BE2C (cell line): ENCODE results near the gene ZNF567. TPM values are rescaled to one million over a fixed set of nuclear protein-coding genes. Genes with fewer than 3 reads are reported as not detected.

ENCODE experiments used
- DNase-seq: peaks from one replicate; pipeline ENCODE4 v3.0.0-alpha.2; 2020
- H3K27me3 ChIP-seq: fragments of 250-450 bp; sonication (Bioruptor Pico); 2 replicates; pipeline ENCODE4 v1.5.1; 2020; ENCODE audit warnings: mild to moderate bottlenecking
- H3K36me3 ChIP-seq: fragments of 250-450 bp; sonication (Bioruptor Pico); 2 replicates; pipeline ENCODE4 v1.5.1; 2020; ENCODE audit warnings: mild to moderate bottlenecking
- H3K4me1 ChIP-seq: fragments of 250-450 bp; sonication (Bioruptor Pico); 2 replicates; pipeline ENCODE4 v1.5.1; 2020
- H3K4me3 ChIP-seq: 2 replicates; pipeline ENCODE4 v1.5.1; 2011; ENCODE audit warnings: low read depth, low read length
- H3K9me3 ChIP-seq: fragments of 250-450 bp; sonication (Bioruptor Pico); 2 replicates; pipeline ENCODE4 v1.5.1; 2020
- CTCF ChIP-seq: IDR thresholded peaks from 2 replicates; pipeline ENCODE4 v1.5.1; 2012; ENCODE audit warnings: mild to moderate bottlenecking, low read depth, low read length
- polyA plus RNA-seq: library from polyadenylated mRNA; unstranded; fragments of >200 nt; gene quantifications from one replicate; pipeline ENCODE4 v1.2.1, GENCODE V29; 2012; ENCODE audit warnings: low read depth, missing spikeins; ENCODE audit not compliant: insufficient read length, insufficient read depth

ZNF567 gene
- 5.9 TPM for polyA plus RNA-seq

DNA sequence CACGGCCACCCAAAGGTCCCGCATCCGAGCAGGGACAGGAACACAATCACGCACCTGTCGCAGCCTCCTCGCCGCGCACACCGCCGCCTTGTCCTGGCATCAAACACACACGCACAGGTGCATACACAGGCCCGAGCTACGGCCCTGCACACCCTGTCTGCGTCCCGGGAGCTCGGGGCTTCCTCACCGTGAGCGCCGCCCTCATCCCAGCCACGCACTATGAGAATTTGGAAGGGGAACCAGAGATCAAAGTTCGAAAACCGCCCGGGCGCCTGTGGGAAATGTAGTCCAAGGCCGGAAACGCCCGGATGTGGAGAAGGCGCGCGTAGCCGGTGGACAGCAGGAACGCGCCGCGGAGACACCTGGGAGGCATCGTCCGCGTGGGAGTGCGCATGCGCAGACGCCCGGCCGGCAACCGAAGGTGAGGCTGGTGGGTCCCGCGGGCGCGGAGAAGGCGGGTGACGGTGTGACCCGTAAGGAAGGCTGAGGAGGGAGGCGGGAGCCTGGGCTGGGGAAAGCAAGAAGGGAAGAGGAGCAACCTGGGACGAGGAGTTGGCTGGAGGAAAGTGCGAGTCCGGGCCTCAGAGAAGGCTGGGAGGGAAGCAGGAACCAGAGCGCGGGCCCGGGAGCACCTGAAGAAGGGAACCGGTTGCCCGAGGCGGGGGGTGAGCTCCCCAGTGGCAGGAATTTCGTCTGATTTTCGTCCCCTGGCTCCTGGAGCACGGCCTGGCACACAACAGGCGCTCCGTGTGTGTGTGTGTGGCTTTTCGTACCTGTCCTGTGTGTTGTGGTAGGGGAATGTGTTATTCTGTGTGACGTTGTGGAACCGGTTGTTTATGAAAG lies at the start of gene ZNF567:
ZNF567 (plus strand) TSS at position 399 of the 843 bp plus-strand sequence. CDS start 7,256 bp downstream, outside the sequence.
- Histone ChIP-seq H3K36me3 (peaks cover 31% of the 10 kb centered on the region), H3K9me3 (no peaks in the 10 kb centered on the region; the same call in 1 of the 2 replicates), H3K4me1 (no peaks in the 10 kb centered on the region; the same call in 1 of the 2 replicates), H3K27me3 (no peaks in the 10 kb centered on the region), H3K4me3 (peak within 1 kb of the TSS; percentile 80)
- DNase-seq = peak; percentile 97
- no peak for TF ChIP-seq CTCF

DNA sequence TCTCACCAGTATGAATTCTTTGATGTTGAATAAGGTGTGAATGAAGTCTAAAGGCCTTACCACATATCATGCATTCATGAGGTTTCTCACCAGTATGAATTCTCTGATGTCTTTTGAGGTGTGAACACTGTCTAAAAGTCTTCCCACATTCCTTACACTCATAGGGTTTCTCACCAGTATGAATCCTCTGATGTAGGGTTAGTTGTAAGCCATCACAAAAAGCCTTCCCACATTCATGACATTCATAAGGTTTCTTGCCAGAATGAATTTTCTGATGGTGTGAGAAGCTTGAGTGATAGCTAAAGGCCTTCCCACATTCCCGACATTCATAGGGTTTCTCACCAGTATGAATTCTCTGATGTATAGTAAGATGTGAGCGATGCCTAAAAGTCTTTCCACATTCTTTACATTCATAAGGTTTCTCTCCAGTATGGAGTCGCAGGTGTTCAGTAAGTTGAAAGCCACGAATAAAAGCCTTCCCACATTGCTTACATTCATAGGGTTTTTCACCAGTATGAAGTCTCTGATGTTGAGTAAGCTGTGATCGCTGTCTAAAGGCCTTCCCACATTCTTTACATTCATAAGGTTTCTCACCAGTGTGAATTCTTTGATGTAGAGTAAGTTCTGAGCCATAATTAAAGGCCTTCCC lies 48.4 kb upstream of the ZNF567 start:
- no peak for TF ChIP-seq CTCF
- DNase-seq = no peak
- Histone ChIP-seq H3K36me3 (no peaks in the 10 kb centered on the region), H3K9me3 (peaks cover 5% of the 10 kb centered on the region), H3K4me3 (no peak overlapping the region), H3K27me3 (no peaks in the 10 kb centered on the region), H3K4me1 (no peaks in the 10 kb centered on the region)

DNA sequence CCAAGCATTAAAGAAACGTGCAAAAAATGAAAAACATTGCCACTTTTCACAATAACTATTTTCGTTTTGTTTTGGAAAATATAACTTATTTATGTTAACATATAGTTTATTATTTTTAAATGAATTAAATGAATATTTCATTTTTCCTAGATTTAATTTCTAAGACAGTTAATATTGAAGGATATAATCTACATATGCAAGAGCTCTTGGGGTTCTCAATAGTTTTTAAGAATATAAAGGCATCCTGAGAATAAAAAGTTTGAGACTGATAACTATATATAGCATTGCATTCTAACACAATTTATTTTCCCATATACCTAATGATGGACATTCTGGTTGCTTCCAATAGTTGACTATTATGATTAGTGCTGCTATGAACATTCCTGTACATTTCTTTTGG lies 40.7 kb upstream of the ZNF567 start:
- Histone ChIP-seq H3K4me1 (no peaks in the 10 kb centered on the region), H3K27me3 (no peaks in the 10 kb centered on the region), H3K36me3 (peaks cover 3% of the 10 kb centered on the region), H3K4me3 (no peak overlapping the region), H3K9me3 (no peaks in the 10 kb centered on the region; the same call in 1 of the 2 replicates)
- TF ChIP-seq CTCF = no peak
- no peak for DNase-seq

GRCh38 chr19:36652958-36653357 lies 34.5 kb upstream of the ZNF567 start:
- Histone ChIP-seq H3K27me3 (no peaks in the 10 kb centered on the region), H3K4me1 (no peaks in the 10 kb centered on the region), H3K4me3 (no peak overlapping the region), H3K36me3 (peaks cover 25% of the 10 kb centered on the region), H3K9me3 (no peaks in the 10 kb centered on the region)
- DNase-seq = no peak
- TF ChIP-seq CTCF = no peak

DNA sequence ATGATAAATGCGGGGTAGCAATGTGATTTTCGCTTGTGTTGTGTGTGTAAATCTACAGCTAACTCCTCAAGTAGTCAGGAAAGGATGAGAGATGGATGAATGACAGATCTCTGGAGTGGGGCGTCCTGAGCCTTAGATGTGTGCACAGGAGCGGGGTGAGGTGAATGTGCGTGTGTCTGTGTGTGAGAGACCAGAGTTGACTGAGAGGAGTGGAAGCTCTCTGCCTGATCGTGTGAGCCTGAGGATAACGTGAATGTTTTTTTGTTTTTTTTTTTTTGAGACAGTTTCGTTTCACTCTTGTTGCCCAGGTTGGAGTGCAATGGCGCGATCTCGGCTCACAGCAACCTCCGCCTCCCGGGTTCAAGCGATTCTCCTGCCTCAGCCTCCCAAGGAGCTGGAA lies 21.6 kb upstream of the ZNF567 start:
- Histone ChIP-seq H3K27me3 (no peaks in the 10 kb centered on the region), H3K4me3 (peak overlapping the region; percentile 97), H3K36me3 (no peaks in the 10 kb centered on the region), H3K4me1 (no peaks in the 10 kb centered on the region), H3K9me3 (no peaks in the 10 kb centered on the region)
- no peak for TF ChIP-seq CTCF
- DNase-seq = no peak

DNA sequence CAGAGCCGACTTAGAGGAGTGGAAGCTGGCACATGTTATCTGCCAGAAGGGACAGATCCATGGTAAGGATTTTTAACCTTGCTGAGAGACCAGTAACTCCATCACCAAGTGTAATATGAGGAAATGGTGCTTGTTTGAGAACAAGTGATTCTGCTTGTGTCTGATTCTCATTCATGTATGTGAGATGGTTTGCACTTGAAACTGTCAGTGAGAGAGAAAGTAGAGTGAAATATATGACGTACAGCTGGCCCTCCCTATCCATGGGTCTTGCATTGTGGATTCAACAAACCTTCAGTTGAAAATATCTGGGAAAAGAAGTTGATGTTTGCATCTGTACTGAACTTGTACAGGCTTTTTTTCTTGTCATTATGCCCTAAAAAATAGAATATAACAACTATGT lies 18.8 kb upstream of the ZNF567 start:
- Histone ChIP-seq H3K4me3 (no peak overlapping the region), H3K36me3 (no peaks in the 10 kb centered on the region; the same call in 1 of the 2 replicates), H3K27me3 (no peaks in the 10 kb centered on the region), H3K4me1 (no peaks in the 10 kb centered on the region), H3K9me3 (no peaks in the 10 kb centered on the region)
- no peak for DNase-seq
- no peak for TF ChIP-seq CTCF
